Hepatocyte (in vitro differentiated cells): ENCODE data around the gene PLSCR4. TPM values are rescaled to one million over a fixed set of nuclear protein-coding genes. Genes with fewer than 3 reads are reported as not detected.

Source experiments
- DNase-seq: peaks from one replicate; pipeline ENCODE4 v3.0.0-alpha.2; 2016; ENCODE audit warnings: low spot score
- H2AFZ ChIP-seq: fragments of 200-600 bp; sonication (generic); 2 replicates; pipeline ENCODE4 v1.6.0; 2016; ENCODE audit warnings: antibody characterized with exemption, mild to moderate bottlenecking
- H3K27ac ChIP-seq: fragments of 200-600 bp; sonication (generic); 2 replicates; pipeline ENCODE4 v1.5.1; 2016; ENCODE audit warnings: mild to moderate bottlenecking
- H3K27me3 ChIP-seq: fragments of 200-600 bp; sonication (generic); 2 replicates; pipeline ENCODE4 v1.6.1; 2016
- H3K36me3 ChIP-seq: fragments of 200-600 bp; sonication (generic); replicated peaks from 2 replicates; pipeline ENCODE4 v1.5.1; 2016; ENCODE audit warnings: low read depth; ENCODE audit not compliant: insufficient read depth
- H3K4me1 ChIP-seq: fragments of 200-600 bp; sonication (generic); 2 replicates; pipeline ENCODE4 v1.5.1; 2016; ENCODE audit warnings: mild to moderate bottlenecking, moderate library complexity; ENCODE audit not compliant: insufficient read depth
- H3K4me2 ChIP-seq: fragments of 200-600 bp; sonication (generic); 2 replicates; pipeline ENCODE4 v1.6.0; 2016
- H3K4me3 ChIP-seq: fragments of 200-600 bp; sonication (generic); 2 replicates; pipeline ENCODE4 v1.5.1; 2016; ENCODE audit warnings: mild to moderate bottlenecking
- H3K79me2 ChIP-seq: fragments of 200-600 bp; sonication (generic); 2 replicates; pipeline ENCODE4 v1.6.0; 2017; ENCODE audit warnings: mild to moderate bottlenecking
- H3K9me2 ChIP-seq: fragments of 200-600 bp; sonication (generic); replicated peaks from 2 replicates; pipeline ENCODE4 v1.6.0; 2017; ENCODE audit warnings: mild to moderate bottlenecking; ENCODE audit not compliant: insufficient read depth
- H3K9me3 ChIP-seq: fragments of 200-600 bp; sonication (generic); 2 replicates; pipeline ENCODE4 v1.5.1; 2016; ENCODE audit warnings: low read depth, mild to moderate bottlenecking
- H4K20me1 ChIP-seq: fragments of 200-600 bp; sonication (generic); 2 replicates; pipeline ENCODE4 v1.6.0; 2016; ENCODE audit warnings: mild to moderate bottlenecking; ENCODE audit not compliant: insufficient read depth, poor library complexity, severe bottlenecking
- EZH2 ChIP-seq: fragments of 200-600 bp; sonication (generic); IDR thresholded peaks from 2 replicates; pipeline ENCODE4 v1.6.1; 2016; ENCODE audit warnings: antibody characterized with exemption, mild to moderate bottlenecking, borderline replicate concordance
- EZH2phosphoT487 ChIP-seq: fragments of 200-600 bp; sonication (generic); IDR thresholded peaks from one replicate; pipeline ENCODE4 v1.6.1; 2018; ENCODE audit warnings: antibody characterized with exemption, mild to moderate bottlenecking, low read depth, moderate library complexity; ENCODE audit not compliant: unreplicated experiment, severe bottlenecking
- WGBS: methylation state at CpG from one replicate; pipeline ENCODE4 v1.1.6; 2016; ENCODE audit warnings: low lambda C conversion rate; ENCODE audit errors: missing lambda C conversion rate; 5-methylcytosine and 5-hydroxymethylcytosine counted together
- polyA plus RNA-seq: library from polyadenylated mRNA; unstranded; fragments of >200 nt; fragmentation: Nextera tagmentation; extraction: Ambion mirVana; gene quantifications from 2 replicates; pipeline ENCODE4 v1.2.1, GENCODE V29; 2016
- total RNA-seq: library from RNA; depleted of rRNA; stranded (reverse); fragments of >200 nt; gene quantifications from 2 replicates; pipeline ENCODE4 v1.2.3, GENCODE V29; 2014
- TF ChIP-seq, protein P1 (sequence below): fragments of 200-600 bp; sonication (generic); IDR thresholded peaks from 2 replicates; pipeline ENCODE4 v1.5.1; 2016; ENCODE audit warnings: antibody characterized with exemption, mild to moderate bottlenecking; ENCODE audit not compliant: poor library complexity

PLSCR4 gene
- total and polyA plus RNA-seq, 2 experiments from 2014 or later, result 11.3 to 23.3 TPM

DNA sequence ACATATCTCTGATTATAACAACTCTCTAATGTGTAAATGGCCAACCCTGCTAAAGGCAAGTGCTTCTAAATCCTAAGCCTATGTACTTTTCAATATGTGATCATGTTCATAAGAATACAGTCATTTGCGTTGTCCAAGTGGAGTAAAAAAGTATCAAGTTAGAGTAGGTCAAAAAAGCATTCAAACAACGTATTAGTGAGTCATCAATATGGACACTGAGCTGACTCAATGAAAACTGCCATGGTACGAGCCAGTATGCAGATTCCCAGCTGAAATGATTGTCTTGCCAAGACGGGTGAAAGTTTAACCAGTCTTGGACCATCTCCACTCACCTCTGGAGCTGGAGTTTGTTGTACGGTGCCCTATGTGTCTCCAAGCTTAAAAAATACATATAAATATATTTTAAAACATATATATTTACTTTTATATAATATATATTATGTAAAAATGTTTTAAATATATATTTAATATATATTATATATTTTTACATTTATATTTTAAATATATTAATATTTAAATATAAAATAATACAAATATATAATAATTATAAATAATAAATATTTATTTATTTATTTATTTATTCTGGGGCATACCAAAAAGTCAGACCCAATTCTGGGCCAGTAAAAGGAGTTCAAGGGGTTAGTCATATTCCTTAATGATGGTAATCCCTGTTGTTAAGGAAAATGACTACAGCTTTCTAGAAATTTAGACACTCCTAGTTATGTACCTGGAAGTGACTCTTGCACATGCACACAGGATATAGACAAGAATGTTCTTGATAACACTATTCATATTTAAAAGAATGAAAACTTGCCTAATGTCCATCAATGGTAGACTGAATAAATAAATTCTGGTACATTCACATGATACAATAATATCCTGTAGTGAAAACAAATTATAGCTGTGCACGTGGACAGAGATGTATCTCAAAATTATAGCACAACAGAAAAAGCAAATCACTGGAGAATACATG lies 27.2 kb downstream of the PLSCR4 start:
- Histone ChIP-seq H2AFZ (no peak overlapping the region), H3K36me3 (no peaks in the 10 kb centered on the region), H3K79me2 (no peaks in the 10 kb centered on the region), H3K4me3 (no peak overlapping the region), H3K9me3 (no peaks in the 10 kb centered on the region), H3K4me1 (no peaks in the 10 kb centered on the region), H3K4me2 (peak overlapping the region; percentile 52), H3K27ac (no peak overlapping the region), H3K27me3 (no peaks in the 10 kb centered on the region), H3K9me2 (no peaks in the 10 kb centered on the region), H4K20me1 (no peaks in the 10 kb centered on the region)
- TF ChIP-seq EZH2 (no peak), EZH2phosphoT487 (no peak)
- TF ChIP-seq, protein P1, sequence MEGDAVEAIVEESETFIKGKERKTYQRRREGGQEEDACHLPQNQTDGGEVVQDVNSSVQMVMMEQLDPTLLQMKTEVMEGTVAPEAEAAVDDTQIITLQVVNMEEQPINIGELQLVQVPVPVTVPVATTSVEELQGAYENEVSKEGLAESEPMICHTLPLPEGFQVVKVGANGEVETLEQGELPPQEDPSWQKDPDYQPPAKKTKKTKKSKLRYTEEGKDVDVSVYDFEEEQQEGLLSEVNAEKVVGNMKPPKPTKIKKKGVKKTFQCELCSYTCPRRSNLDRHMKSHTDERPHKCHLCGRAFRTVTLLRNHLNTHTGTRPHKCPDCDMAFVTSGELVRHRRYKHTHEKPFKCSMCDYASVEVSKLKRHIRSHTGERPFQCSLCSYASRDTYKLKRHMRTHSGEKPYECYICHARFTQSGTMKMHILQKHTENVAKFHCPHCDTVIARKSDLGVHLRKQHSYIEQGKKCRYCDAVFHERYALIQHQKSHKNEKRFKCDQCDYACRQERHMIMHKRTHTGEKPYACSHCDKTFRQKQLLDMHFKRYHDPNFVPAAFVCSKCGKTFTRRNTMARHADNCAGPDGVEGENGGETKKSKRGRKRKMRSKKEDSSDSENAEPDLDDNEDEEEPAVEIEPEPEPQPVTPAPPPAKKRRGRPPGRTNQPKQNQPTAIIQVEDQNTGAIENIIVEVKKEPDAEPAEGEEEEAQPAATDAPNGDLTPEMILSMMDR, result no peak
- 85% methylated on average over 6 of the region's 6 CpGs for WGBS
- DNase-seq, result no peak

DNA sequence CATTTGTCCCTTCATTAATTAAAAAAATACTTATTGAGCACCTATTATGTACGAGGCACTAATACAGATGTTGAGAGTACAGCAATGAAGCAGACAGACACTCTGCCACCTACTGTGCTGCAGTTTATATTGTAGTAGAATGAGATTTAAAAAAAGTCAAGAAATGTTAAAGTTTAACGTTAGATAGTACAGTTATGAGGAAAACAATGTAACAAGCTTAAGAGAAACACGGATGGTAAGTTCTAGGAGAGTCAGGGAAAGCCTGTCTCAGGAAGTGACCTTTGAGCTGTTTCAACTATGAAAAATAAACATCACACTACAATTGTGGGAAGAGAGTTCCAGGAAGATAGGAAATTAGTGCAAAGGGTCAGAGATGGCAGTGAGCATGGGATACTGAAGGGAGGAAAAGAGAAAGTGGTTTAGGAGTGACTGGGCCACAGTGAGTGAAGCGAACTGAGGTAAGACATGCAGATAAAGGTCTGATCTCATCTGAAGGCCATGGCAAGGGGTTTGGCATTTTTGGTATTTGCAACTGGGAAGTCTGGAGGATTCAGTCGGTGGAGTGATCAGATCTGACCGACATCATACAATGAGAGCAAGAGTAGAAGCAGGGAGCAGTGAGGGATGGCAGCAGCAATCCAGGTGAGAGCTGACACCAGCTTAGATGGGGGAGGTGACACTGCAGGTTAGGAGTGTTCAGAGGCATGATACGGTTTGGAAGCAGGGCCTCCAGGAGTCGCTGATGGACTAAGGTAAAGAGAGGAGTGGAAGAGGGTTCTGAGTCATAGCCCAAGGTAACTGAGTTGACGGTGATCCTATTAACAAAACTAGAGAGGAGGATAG lies 28.5 kb downstream of the PLSCR4 start:
- WGBS, result 56% methylated on average over 9 of the region's 9 CpGs
- DNase-seq, result peak; percentile 54
- H2AFZ ChIP-seq, result no peak overlapping the region
- no peaks in the 10 kb centered on the region for H4K20me1 ChIP-seq
- no peaks in the 10 kb centered on the region for H3K36me3 ChIP-seq
- TF ChIP-seq EZH2, result no peak
- TF ChIP-seq, protein P1, result peak; percentile 30
- peak overlapping the region; percentile 52 for H3K4me2 ChIP-seq
- no peaks in the 10 kb centered on the region for H3K4me1 ChIP-seq
- no peaks in the 10 kb centered on the region for H3K27me3 ChIP-seq
- no peaks in the 10 kb centered on the region for H3K79me2 ChIP-seq
- H3K4me3 ChIP-seq, result no peak overlapping the region
- H3K9me2 ChIP-seq, result no peaks in the 10 kb centered on the region
- H3K9me3 ChIP-seq, result no peaks in the 10 kb centered on the region
- peak overlapping the region; percentile 52 for H3K27ac ChIP-seq

DNA sequence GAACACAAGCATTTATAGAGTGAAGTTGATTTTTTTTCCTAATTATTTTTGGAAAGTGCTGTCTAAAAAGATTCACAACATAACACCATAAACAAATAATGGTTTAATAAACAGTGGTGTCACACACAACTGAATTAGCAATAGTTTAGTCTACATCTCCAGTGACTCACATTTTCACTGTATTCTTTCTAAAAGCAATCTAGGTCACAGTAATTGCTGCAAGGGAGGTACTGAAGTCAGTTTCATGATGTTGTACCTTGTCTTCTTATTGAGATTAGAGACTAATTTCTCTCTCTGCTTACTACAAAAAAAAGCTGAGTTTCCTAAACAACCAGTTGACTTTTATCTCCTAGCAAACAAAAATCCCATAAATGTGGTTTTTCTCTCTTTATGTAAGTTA lies 29.6 kb downstream of the PLSCR4 start:
- Histone ChIP-seq H3K27me3 (no peaks in the 10 kb centered on the region), H4K20me1 (no peaks in the 10 kb centered on the region), H3K27ac (peak overlapping the region; percentile 18), H3K4me2 (no peak overlapping the region), H3K4me3 (no peak overlapping the region), H3K4me1 (no peaks in the 10 kb centered on the region), H3K9me3 (no peaks in the 10 kb centered on the region), H3K9me2 (no peaks in the 10 kb centered on the region), H3K36me3 (no peaks in the 10 kb centered on the region), H2AFZ (no peak overlapping the region), H3K79me2 (no peaks in the 10 kb centered on the region)
- no peak for TF ChIP-seq EZH2
- TF ChIP-seq, protein P1, result no peak
- DNase-seq, result no peak
